ENCODE data around the gene AMFR. TPM values are rescaled to one million over a fixed set of nuclear protein-coding genes. Genes with fewer than 3 reads are reported as not detected.
"Not testable (repeated sequence)": the region's sequence is repeated elsewhere in the genome, so short reads cannot be mapped to it uniquely, and the experiment has no call there.

Gene AMFR
- total RNA-seq, 1 donor from 2014 or later, result 66.4 TPM

DNA sequence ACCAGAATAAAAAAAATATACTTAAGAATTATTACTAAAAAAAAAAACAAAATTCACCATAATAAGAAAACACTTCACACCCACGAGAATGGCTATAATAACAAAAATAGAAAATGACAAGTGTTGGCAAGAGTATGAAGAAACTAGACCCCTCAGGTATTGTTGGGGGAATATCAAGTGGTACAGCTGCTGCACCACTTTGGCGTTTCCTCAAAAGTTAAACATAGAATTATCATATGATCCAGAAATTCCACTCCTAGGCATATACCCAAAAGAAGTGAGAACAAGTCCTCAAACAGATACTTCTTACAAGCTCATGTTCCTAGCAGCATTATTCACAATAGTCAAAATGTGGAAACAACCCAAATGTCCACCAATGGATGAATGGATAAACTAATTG, 26.3 kb downstream of the AMFR start:
- Mint-ChIP-seq H3K4me3 (no peak overlapping the region), H3K36me3 (ENCODE audit: low read depth) (peaks cover 31% of the 10 kb centered on the region), H3K4me1 (peaks cover 17% of the 10 kb centered on the region), H3K27me3 (ENCODE audit: low read depth) (no peaks in the 10 kb centered on the region), H3K9me3 (peaks cover 6% of the 10 kb centered on the region), H3K27ac (ENCODE audit: unreplicated experiment) (no peak overlapping the region)
- DNase-seq (ENCODE audit: low read depth, low spot score), result no peak
- TF ChIP-seq, protein P1, sequence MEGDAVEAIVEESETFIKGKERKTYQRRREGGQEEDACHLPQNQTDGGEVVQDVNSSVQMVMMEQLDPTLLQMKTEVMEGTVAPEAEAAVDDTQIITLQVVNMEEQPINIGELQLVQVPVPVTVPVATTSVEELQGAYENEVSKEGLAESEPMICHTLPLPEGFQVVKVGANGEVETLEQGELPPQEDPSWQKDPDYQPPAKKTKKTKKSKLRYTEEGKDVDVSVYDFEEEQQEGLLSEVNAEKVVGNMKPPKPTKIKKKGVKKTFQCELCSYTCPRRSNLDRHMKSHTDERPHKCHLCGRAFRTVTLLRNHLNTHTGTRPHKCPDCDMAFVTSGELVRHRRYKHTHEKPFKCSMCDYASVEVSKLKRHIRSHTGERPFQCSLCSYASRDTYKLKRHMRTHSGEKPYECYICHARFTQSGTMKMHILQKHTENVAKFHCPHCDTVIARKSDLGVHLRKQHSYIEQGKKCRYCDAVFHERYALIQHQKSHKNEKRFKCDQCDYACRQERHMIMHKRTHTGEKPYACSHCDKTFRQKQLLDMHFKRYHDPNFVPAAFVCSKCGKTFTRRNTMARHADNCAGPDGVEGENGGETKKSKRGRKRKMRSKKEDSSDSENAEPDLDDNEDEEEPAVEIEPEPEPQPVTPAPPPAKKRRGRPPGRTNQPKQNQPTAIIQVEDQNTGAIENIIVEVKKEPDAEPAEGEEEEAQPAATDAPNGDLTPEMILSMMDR (conservative IDR thresholded peaks at IDR 0.05), result no peak

DNA sequence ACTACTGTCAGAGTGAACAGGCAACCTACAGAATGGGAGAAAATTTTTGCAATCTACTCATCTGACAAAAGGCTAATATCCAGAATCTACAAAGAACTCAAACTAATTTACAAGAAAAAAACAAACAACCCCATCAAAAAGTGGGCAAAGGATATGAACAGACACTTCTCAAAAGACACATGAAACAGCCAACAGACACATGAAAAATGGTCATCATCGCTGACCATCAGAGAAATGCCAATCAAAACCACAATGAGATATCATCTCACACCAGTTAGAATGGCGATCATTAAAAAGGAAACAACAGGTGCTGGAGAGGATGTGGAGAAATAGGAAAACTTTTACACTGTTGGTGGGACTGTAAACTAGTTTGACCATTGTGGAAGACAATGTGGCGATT, 28.6 kb downstream of the AMFR start:
- peaks cover 17% of the 10 kb centered on the region for H3K4me1 Mint-ChIP-seq
- H3K4me3 Mint-ChIP-seq; DNase-seq (ENCODE audit: low read depth, low spot score); H3K27me3 Mint-ChIP-seq (ENCODE audit: low read depth); H3K27ac Mint-ChIP-seq (ENCODE audit: unreplicated experiment): not testable (repeated sequence)
- H3K9me3 Mint-ChIP-seq, result peaks cover 14% of the 10 kb centered on the region
- H3K36me3 Mint-ChIP-seq (ENCODE audit: low read depth), result peaks cover 48% of the 10 kb centered on the region

DNA sequence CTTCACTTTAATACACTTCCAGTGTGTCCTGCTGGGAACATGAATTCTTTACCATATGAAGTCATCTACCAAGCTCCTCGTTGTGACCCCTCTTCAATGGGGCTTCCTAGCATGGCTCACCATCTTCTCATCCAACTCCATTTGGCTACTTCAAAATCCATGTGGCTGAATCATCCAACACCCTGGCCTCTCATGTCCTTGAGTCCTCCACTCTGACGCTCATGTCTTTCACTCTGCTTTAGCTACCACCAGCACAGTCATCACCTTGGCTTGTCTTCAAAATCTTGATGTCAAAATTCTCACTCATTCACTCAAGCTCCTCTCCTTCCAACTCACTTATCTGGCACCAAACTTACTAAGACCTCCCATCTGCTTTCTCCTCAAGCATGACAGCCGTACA, 35.8 kb downstream of the AMFR start:
- TF ChIP-seq, protein P1 (conservative IDR thresholded peaks at IDR 0.05), result no peak
- Mint-ChIP-seq H3K36me3 (ENCODE audit: low read depth) (peaks cover 54% of the 10 kb centered on the region), H3K9me3 (peaks cover 12% of the 10 kb centered on the region), H3K4me3 (no peak overlapping the region), H3K4me1 (no peaks in the 10 kb centered on the region), H3K27me3 (ENCODE audit: low read depth) (no peaks in the 10 kb centered on the region), H3K27ac (ENCODE audit: unreplicated experiment) (no peak overlapping the region)
- DNase-seq (ENCODE audit: low read depth, low spot score), result no peak

DNA sequence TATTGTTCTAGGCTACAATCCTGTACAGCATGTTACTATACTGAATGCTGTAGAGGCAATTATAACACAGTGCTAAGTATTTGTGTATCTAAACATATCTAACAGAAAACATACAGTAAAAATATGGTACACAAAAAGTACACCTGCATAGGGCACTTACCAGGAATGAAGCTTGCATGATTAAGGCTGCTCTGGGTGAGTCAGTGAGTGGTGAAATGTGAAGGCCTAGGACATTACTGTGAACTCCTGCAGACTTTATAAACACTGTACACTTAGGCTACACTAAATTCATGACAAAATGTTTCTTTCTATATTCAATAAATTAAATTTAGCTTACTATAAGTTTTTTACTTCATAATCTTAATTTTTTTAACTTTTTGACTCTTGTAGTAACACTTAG, 37.1 kb downstream of the AMFR start:
- DNase-seq (ENCODE audit: low read depth, low spot score), result no peak
- Mint-ChIP-seq H3K36me3 (ENCODE audit: low read depth) (peaks cover 59% of the 10 kb centered on the region), H3K27me3 (ENCODE audit: low read depth) (no peaks in the 10 kb centered on the region), H3K9me3 (peaks cover 6% of the 10 kb centered on the region), H3K27ac (ENCODE audit: unreplicated experiment) (no peak overlapping the region), H3K4me3 (no peak overlapping the region), H3K4me1 (no peaks in the 10 kb centered on the region)
- TF ChIP-seq, protein P1 (conservative IDR thresholded peaks at IDR 0.05), result no peak

DNA sequence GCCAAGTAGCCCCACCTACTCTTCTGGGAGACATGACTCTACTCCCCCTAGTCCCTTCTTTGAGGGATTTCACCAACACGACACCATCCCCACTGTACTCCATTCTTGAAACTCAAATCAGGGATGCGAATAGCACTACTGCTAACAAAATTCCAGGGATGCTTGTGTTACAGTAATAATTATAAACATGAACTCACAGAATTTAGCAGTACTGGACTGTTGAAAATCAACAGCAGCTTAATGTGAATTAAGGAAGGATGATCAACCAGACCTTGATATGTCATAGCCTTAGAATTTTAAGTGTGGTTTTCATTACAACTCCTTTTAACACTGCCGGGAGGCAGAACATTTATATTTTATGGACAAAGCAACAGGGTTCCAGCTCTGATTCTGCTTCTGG, 37.9 kb downstream of the AMFR start:
- no peaks in the 10 kb centered on the region for H3K4me1 Mint-ChIP-seq
- H3K27ac Mint-ChIP-seq (ENCODE audit: unreplicated experiment), result no peak overlapping the region
- H3K9me3 Mint-ChIP-seq, result peaks cover 7% of the 10 kb centered on the region
- peaks cover 58% of the 10 kb centered on the region for H3K36me3 Mint-ChIP-seq (ENCODE audit: low read depth)
- H3K27me3 Mint-ChIP-seq (ENCODE audit: low read depth), result no peaks in the 10 kb centered on the region
- DNase-seq (ENCODE audit: low read depth, low spot score), result no peak
- no peak overlapping the region for H3K4me3 Mint-ChIP-seq
- TF ChIP-seq, protein P1 (conservative IDR thresholded peaks at IDR 0.05), result no peak

DNA sequence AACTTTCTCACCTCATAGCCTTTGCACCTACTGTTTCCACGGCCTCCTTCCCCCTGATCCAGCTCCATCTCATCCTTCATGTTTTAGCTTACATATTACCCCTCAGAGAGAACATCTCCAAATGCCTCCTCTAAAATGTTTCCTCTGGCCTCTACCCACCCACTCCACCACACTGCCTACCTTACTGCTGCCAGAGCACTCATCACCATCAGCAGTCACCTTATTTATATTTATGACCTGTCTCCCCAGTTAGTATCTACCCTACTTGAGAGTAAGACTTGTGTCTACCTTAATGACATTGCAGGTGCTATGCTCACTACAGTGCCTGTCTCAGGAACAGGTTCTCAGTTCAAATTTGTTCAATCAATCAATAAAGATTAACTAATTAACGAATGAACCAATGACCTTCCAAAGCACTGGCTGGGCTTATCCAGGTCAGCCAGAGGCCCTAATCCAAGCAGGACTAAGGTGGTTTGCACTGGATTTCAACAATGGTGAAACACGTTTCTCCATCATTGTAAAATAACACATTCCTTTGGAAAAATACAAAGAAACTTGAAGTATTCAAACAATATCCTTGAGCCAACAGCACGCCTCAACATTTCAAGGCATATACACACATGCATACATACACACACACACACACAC, 41.1 kb downstream of the AMFR start:
- peaks cover 13% of the 10 kb centered on the region for H3K9me3 Mint-ChIP-seq
- TF ChIP-seq, protein P1 (conservative IDR thresholded peaks at IDR 0.05), result no peak
- H3K4me3 Mint-ChIP-seq, result no peak overlapping the region
- H3K27me3 Mint-ChIP-seq (ENCODE audit: low read depth), result no peaks in the 10 kb centered on the region
- peaks cover 61% of the 10 kb centered on the region for H3K36me3 Mint-ChIP-seq (ENCODE audit: low read depth)
- no peak overlapping the region for H3K27ac Mint-ChIP-seq (ENCODE audit: unreplicated experiment)
- H3K4me1 Mint-ChIP-seq, result no peaks in the 10 kb centered on the region
- DNase-seq (ENCODE audit: low read depth, low spot score), result no peak
